HepG2 (cell line): ENCODE data around the gene CKAP2L. TPM values are rescaled to one million over a fixed set of nuclear protein-coding genes. Genes with fewer than 3 reads are reported as not detected.

Experiments used
- ATAC-seq: fragments of 200-7000 bp; cut with Tn5 transposase; 3 replicates; pipeline ENCODE4 v1.9.1; 2020; ENCODE audit warnings: mild to moderate bottlenecking, moderate library complexity
- BruUV-seq: library from RNA; stranded (reverse); fragments of 400-500 nt; replicated peaks from 2 replicates; lab custom pipeline; 2021; lab: Mats Ljungman, UMichigan
- CTCF ChIA-PET: fragments of 300-600 bp; formaldehyde crosslinking; extraction: SDS; loops from one replicate; lab custom pipeline; 2021; ENCODE audit warnings: low total read pairs, inconsistent platforms, low intra/inter-chr PET ratio; lab: Yijun Ruan, JAX
- POLR2A ChIA-PET: fragments of 350-600 bp; sonication (Branson Sonifier 250); formaldehyde crosslinking; loops from one replicate; lab custom pipeline; 2020; ENCODE audit warnings: antibody characterized with exemption, inconsistent platforms; lab: Yijun Ruan, JAX
- DNase-seq: peaks from one replicate; pipeline ENCODE4 v3.0.0-alpha.2; 2015; ENCODE audit warnings: low spot score
- FAIRE-seq: peaks from 3 replicates; lab custom pipeline; 2011; peaks lifted over from hg19 to GRCh38; lab: Jason Lieb, UNC
- H2AFZ ChIP-seq: one replicate; pipeline ENCODE4 v1.6.1; 2011; ENCODE audit warnings: low read length, inconsistent platforms
- H3K27ac ChIP-seq: fragments of 300-600 bp; 3 replicates; pipeline ENCODE4 v1.8.0; 2011; ENCODE audit warnings: mixed run types, mild to moderate bottlenecking, mixed read lengths, low read length, inconsistent platforms; ENCODE audit not compliant: insufficient read depth; ENCODE audit errors: extremely low read length
- H3K27me3 ChIP-seq, 2 experiments: fragments of 200-600 bp in 1 of 2; 2 replicates in 1 of 2; 3 replicates in 1 of 2; pipeline versions ENCODE4 v1.6.0 to v1.8.0; 2011; ENCODE audit warnings: low read length in 2 of 2, mild to moderate bottlenecking in 2 of 2, moderate library complexity in 2 of 2, inconsistent platforms in 1 of 2; ENCODE audit not compliant: insufficient read depth in 2 of 2, control insufficient read depth in 1 of 2
- H3K36me3 ChIP-seq, 2 experiments: fragments of 200-600 bp in 1 of 2; replicated peaks in 1 of 2; 2 replicates in 1 of 2; 3 replicates in 1 of 2; pipeline versions ENCODE4 v1.5.1 to v1.8.0; 2011; ENCODE audit warnings: low read length in 2 of 2, inconsistent platforms in 1 of 2; ENCODE audit not compliant: insufficient read depth in 2 of 2, control insufficient read depth in 1 of 2
- H3K4me1 ChIP-seq: 2 replicates; pipeline ENCODE4 v1.5.1; 2012; ENCODE audit warnings: low read length, inconsistent platforms; ENCODE audit not compliant: insufficient read depth
- H3K4me2 ChIP-seq: 2 replicates; pipeline ENCODE4 v1.6.0; 2011; ENCODE audit warnings: low read depth, low read length, inconsistent platforms
- H3K4me3 ChIP-seq, 3 experiments: fragments of 200-600 bp in 1 of 3; sonication (generic), shearing (Covaris generic) in 1 of 3; replicated peaks in 1 of 3; 2 replicates each; pipeline ENCODE4 v1.5.1; 2011 to 2016; ENCODE audit warnings: low read length in 3 of 3, inconsistent platforms in 2 of 3, low read depth in 2 of 3, mild to moderate bottlenecking in 2 of 3, control low read depth in 1 of 3, mixed read lengths in 1 of 3; ENCODE audit not compliant: insufficient read depth in 1 of 3
- H3K79me2 ChIP-seq: one replicate; pipeline ENCODE4 v1.6.1; 2011; ENCODE audit warnings: low read length, inconsistent platforms; ENCODE audit not compliant: insufficient read depth
- H3K9ac ChIP-seq: 2 replicates; pipeline ENCODE4 v1.6.0; 2011; ENCODE audit warnings: mild to moderate bottlenecking, low read depth, low read length, inconsistent platforms; ENCODE audit not compliant: insufficient read depth
- H3K9me3 ChIP-seq: 2 replicates; pipeline ENCODE4 v1.5.1; 2012; ENCODE audit warnings: mild to moderate bottlenecking, low read length
- H4K20me1 ChIP-seq: 2 replicates; pipeline ENCODE4 v1.6.0; 2011; ENCODE audit warnings: inconsistent platforms, mild to moderate bottlenecking, low read length, moderate library complexity; ENCODE audit not compliant: insufficient read depth
- HNRNPUL1 ChIP-seq: fragments of 200-400 bp; formaldehyde crosslinking; IDR thresholded peaks from 2 replicates; pipeline ENCODE4 v1.6.1; 2017; ENCODE audit warnings: low read depth, mild to moderate bottlenecking, low read length, moderate library complexity
- MIXL1 ChIP-seq: IDR thresholded peaks from 2 replicates; pipeline ENCODE4 v1.6.1; 2016
- PCBP1 ChIP-seq: fragments of 200-400 bp; formaldehyde crosslinking; IDR thresholded peaks from 2 replicates; pipeline ENCODE4 v1.6.1; 2017; ENCODE audit warnings: mild to moderate bottlenecking, low read depth, low read length, borderline replicate concordance
- SMAD1 ChIP-seq: sonication (generic); formaldehyde crosslinking; IDR thresholded peaks from 2 replicates; pipeline ENCODE4 v1.4.0; 2020; ENCODE audit warnings: missing genetic modification reagents, low read depth, mild to moderate bottlenecking, borderline replicate concordance
- SOX5 ChIP-seq: IDR thresholded peaks from 2 replicates; pipeline ENCODE4 v1.6.1; 2016; ENCODE audit warnings: borderline replicate concordance
- ZBTB21 ChIP-seq: sonication (generic); formaldehyde crosslinking; IDR thresholded peaks from 2 replicates; pipeline ENCODE4 v1.4.0; 2020; ENCODE audit warnings: missing genetic modification reagents
- ZFP37 ChIP-seq: sonication (generic); formaldehyde crosslinking; IDR thresholded peaks from 2 replicates; pipeline ENCODE4 v1.4.0; 2020; ENCODE audit warnings: missing genetic modification reagents, borderline replicate concordance
- ZNF260 ChIP-seq: sonication (generic); formaldehyde crosslinking; IDR thresholded peaks from 2 replicates; pipeline ENCODE4 v1.4.0; 2020; ENCODE audit warnings: missing genetic modification reagents, low read depth, mild to moderate bottlenecking, borderline replicate concordance
- ZNF552 ChIP-seq: sonication (generic); formaldehyde crosslinking; IDR thresholded peaks from 2 replicates; pipeline ENCODE4 v1.9.0; 2022; ENCODE audit warnings: missing genetic modification reagents, mild to moderate bottlenecking, borderline replicate concordance
- ZNF678 ChIP-seq: sonication (generic); formaldehyde crosslinking; IDR thresholded peaks from 2 replicates; pipeline ENCODE4 v1.4.0; 2020; ENCODE audit warnings: mild to moderate bottlenecking, missing genetic modification reagents
- ZNF75D ChIP-seq: sonication (generic); formaldehyde crosslinking; IDR thresholded peaks from 2 replicates; pipeline ENCODE4 v1.8.1; 2023; ENCODE audit warnings: missing genetic modification reagents, mild to moderate bottlenecking, borderline replicate concordance
- ZNF878 ChIP-seq: sonication (generic); formaldehyde crosslinking; IDR thresholded peaks from 2 replicates; pipeline ENCODE4 v1.8.1; 2023; ENCODE audit warnings: mild to moderate bottlenecking, missing genetic modification reagents, moderate library complexity
- ZNF891 ChIP-seq: sonication (generic); formaldehyde crosslinking; IDR thresholded peaks from 2 replicates; pipeline ENCODE4 v1.5.0; 2020; ENCODE audit warnings: mild to moderate bottlenecking, missing genetic modification reagents
- WGBS: methylation state at CpG from one replicate; pipeline ENCODE4 v1.1.6; 2017; ENCODE audit warnings: low lambda C conversion rate; 5-methylcytosine and 5-hydroxymethylcytosine counted together
- in situ Hi-C: cut with HindIII; loops from 2 replicates; pipeline ENCODE4 v1.10.0; 2017; ENCODE audit warnings: low pct_unique_long_range_greater_than_20kb; ENCODE audit not compliant: extremely low pct_ligation_motif_present
- intact Hi-C: fragments of 100-400 bp; cut with micrococcal nuclease; formaldehyde crosslinking; loops from one replicate; pipeline ENCODE4 v1.10.0; 2022; ENCODE audit not compliant: unreplicated experiment
- polyA plus RNA-seq, 8 experiments: library from polyadenylated mRNA; depleted of rRNA in 3 of 8; stranded (reverse) in 7 of 8; unstranded in 1 of 8; fragments of >200 nt; fragmentation: Illumina TruSeq in 4 of 8; extraction: Trizol in 4 of 8; gene quantifications; 2 replicates each; pipeline versions ENCODE4 v1.2.1 to v1.2.3, GENCODE V29; 2011 to 2016; ENCODE audit warnings: low read depth in 4 of 8, missing spikeins in 1 of 8, mixed read lengths in 1 of 8; ENCODE audit not compliant: insufficient read depth in 1 of 8
- total RNA-seq, 5 experiments: library from RNA; depleted of rRNA; stranded (reverse); fragments of >200 nt; fragmentation: Illumina TruSeq; extraction: Trizol; gene quantifications; 2 replicates each; pipeline ENCODE4 v1.2.3, GENCODE V29; 2016; ENCODE audit warnings: low read depth in 1 of 5
- TF ChIP-seq, protein P1 (sequence below): sonication (generic); formaldehyde crosslinking; IDR thresholded peaks from 2 replicates; pipeline ENCODE4 v1.8.1; 2023; ENCODE audit warnings: mild to moderate bottlenecking, moderate library complexity, missing genetic modification reagents
- TF ChIP-seq, protein P2 (sequence below): sonication (generic); formaldehyde crosslinking; IDR thresholded peaks from 2 replicates; pipeline ENCODE4 v1.4.0; 2020; ENCODE audit warnings: missing genetic modification reagents

CKAP2L gene
- total and polyA plus RNA-seq, 2 of the 13 experiments (the other 11 are each of a cell fraction or from before 2014, with no cell fraction given): 7.1 to 9.5 TPM

DNA sequence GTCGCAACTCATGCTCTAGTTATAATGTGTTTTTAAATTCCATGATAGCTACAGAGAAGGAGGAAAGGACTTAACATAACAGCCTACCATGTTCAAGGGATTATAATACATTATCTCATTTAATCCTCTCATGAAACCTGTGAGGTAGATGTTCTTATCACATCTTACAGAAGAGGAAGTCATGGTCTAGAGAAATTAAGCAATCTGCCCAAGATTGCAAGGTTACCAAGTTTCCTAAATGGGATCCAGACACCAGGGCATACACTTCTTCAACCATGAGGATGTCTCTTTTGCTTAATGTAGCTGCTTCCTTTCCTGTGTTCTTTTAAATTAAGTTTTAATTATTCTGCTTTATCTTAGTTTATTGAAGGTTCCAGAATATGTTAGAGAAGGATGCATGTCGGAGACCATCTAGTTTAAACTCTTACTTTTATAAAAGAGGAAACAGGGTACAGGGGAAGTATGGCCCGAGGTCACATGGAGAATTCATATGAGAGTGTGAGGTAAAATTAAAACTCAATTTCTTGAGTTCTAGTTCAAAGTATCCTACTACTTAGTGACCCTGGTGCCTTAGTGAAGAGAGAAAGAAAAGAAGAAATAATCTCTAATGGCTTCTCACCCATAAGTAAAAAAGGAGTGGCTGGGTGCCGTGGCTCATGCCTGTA, 23.5 kb upstream of the CKAP2L start:
- Histone ChIP-seq H3K27ac (no peak overlapping the region), H3K9me3 (no peaks in the 10 kb centered on the region), H3K27me3 (no peaks in the 10 kb centered on the region), H3K4me2 (no peak overlapping the region), H3K4me3 (no peak overlapping the region), H3K9ac (no peak overlapping the region), H3K79me2 (no peaks in the 10 kb centered on the region), H4K20me1 (no peaks in the 10 kb centered on the region), H2AFZ (no peak overlapping the region), H3K36me3 (no peaks in the 10 kb centered on the region), H3K4me1 (peaks cover 24% of the 10 kb centered on the region)
- ChIA-PET POLR2A (no interaction called here), CTCF (no interaction called here)
- WGBS: 93% methylated on average over 4 of the region's 4 CpGs
- BruUV-seq: no TSS peak
- FAIRE-seq: no peak
- ATAC-seq: no peak
- no peak for DNase-seq
- in situ Hi-C loops (no loop called here), intact Hi-C loops (no loop called here)
- TF ChIP-seq ZNF878 (CRISPR knock-in tag) (no peak), ZNF260 (CRISPR knock-in tag) (no peak), PCBP1 (no peak), ZNF75D (no peak), ZNF678 (CRISPR knock-in tag) (no peak), SMAD1 (CRISPR knock-in tag) (no peak), ZFP37 (CRISPR knock-in tag) (no peak), MIXL1 (CRISPR knock-in tag) (no peak), SOX5 (CRISPR knock-in tag) (no peak), ZBTB21 (CRISPR knock-in tag) (no peak), HNRNPUL1 (no peak), ZNF891 (CRISPR knock-in tag) (no peak), ZNF552 (no peak)
- TF ChIP-seq, protein P1, sequence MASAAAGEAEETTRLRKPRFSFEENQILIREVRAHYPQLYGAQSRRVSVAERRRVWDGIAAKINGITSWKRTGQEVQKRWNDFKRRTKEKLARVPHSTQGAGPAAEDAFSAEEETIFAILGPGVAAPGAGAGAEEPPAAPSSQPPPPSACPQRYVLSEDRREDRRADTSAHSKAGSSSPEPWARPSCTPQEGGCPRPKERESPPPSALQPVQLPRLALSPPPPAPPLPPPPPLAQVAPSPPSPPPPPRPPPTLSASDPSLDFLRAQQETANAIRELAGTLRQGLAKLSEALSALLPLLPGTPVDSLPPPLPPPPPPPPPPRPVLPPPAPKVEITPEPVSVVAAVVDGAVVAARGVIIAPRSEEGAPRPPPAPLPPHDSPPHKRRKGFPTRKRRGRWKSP (CRISPR knock-in tag): no peak
- TF ChIP-seq, protein P2, sequence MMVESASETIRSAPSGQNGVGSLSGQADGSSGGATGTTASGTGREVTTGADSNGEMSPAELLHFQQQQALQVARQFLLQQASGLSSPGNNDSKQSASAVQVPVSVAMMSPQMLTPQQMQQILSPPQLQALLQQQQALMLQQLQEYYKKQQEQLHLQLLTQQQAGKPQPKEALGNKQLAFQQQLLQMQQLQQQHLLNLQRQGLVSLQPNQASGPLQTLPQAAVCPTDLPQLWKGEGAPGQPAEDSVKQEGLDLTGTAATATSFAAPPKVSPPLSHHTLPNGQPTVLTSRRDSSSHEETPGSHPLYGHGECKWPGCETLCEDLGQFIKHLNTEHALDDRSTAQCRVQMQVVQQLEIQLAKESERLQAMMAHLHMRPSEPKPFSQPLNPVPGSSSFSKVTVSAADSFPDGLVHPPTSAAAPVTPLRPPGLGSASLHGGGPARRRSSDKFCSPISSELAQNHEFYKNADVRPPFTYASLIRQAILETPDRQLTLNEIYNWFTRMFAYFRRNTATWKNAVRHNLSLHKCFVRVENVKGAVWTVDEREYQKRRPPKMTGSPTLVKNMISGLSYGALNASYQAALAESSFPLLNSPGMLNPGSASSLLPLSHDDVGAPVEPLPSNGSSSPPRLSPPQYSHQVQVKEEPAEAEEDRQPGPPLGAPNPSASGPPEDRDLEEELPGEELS: no peak
